ENCODE measurements around the gene SEC61B.

GRCh38 chr9:99274495-99274894 is 52.4 kb downstream of the SEC61B start:
- TF ChIP-seq CTCF (IDR thresholded peaks at IDR 0.05; ENCODE audit: low read depth, low read length) (no peak), EZH2phosphoT487 (IDR thresholded peaks at IDR 0.05; ENCODE audit: low read depth) (no peak)

All from OCI-LY3 (cell line).